Renal cortex interstitium (tissue), 11 donors: ENCODE data around the gene CFAP299. TPM values are rescaled to one million over a fixed set of nuclear protein-coding genes. Genes with fewer than 3 reads are reported as not detected.

Experiments used
- DNase-seq, 11 donors: peaks; one replicate each; pipeline ENCODE4 v3.0.0-alpha.2; 2013; ENCODE audit warnings: low read depth in 9 of 11, low spot score in 4 of 11; ENCODE audit errors: extremely low read depth in 1 of 11
- polyA plus RNA-seq, 3 donors: library from polyadenylated mRNA; unstranded; fragments of 120-200 nt; gene quantifications; one replicate each; pipeline ENCODE4 v1.2.1, GENCODE V29; 2013; ENCODE audit not compliant: insufficient read length in 3 of 3

The CFAP299 gene
- polyA plus RNA-seq, 3 donors: 0.45 to 1.2 (median 0.49) TPM

- no peak for DNase-seq
Observed at GRCh38 chr4:80466618-80467017, 131.1 kb downstream of the CFAP299 start.

GRCh38 chr4:80471756-80472155 lies 136.2 kb downstream of the CFAP299 start:
- peak in 9 of 11 donors; percentile 22 to 67 (median 48) for DNase-seq

DNA sequence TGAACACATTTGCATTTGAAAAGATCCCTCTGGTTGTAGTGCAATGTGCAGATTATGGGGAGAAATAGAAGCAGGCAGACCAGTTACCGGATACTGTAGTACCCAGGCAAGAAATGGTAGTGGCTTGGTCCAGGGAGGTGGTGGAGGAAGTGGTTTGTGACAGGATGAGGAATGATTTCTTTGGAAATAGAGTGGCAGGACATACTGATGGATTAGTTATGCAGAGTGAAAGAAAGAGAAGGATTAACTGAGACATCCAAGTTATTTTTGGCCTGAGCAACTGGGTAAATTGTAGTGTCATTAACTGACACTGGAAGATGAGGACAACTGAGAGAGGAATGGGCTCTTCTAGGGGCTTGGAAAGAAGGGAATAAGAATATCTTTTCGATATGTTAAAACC lies 139.7 kb downstream of the CFAP299 start:
- no peak for DNase-seq

DNA sequence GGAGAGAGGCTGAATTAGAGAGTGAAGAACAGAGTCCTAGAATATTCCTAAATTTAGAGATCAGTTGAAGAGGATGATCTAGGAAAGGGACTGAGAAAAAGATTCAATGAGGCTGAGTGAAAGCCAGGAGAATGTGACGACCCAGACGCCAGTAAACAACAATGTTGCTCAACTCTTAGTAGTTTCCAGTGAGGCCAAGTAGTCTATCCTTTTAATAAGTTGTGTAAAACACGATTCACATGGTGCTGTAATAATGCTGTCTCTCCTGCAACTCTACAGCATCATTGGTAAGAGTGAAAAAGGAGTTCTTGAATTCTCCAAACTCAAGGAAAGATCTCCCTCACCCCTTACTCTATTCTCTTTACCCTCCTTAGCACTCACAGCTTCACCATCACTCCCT lies 140.3 kb downstream of the CFAP299 start:
- DNase-seq: no peak

GRCh38 chr4:80484712-80485111 lies 149.2 kb downstream of the CFAP299 start:
- DNase-seq: no peak

- no peak for DNase-seq
Observed at GRCh38 chr4:80486603-80487002, 151.1 kb downstream of the CFAP299 start.

- no peak for DNase-seq
Observed at GRCh38 chr4:80489798-80490197, 154.3 kb downstream of the CFAP299 start.

DNA sequence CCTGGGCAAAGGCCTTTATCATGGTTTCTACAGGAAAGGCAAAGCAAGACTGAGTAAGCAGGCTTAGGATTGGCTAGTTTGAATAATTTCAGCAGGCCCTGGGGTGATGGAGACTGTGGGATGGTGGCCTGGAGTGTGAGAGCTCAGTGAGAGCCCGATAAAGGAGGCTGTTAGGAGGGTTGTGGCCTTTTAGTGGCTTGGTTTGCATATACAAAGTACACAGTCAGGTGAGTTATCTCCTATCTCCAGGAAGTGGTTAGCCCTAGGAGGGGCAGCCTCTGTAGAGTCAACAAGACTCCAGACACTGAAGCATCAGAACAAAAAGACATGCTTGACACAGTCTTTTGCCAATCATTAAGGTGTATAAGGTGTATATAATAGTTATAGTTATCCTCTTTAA lies 157.2 kb downstream of the CFAP299 start:
- DNase-seq: no peak

DNA sequence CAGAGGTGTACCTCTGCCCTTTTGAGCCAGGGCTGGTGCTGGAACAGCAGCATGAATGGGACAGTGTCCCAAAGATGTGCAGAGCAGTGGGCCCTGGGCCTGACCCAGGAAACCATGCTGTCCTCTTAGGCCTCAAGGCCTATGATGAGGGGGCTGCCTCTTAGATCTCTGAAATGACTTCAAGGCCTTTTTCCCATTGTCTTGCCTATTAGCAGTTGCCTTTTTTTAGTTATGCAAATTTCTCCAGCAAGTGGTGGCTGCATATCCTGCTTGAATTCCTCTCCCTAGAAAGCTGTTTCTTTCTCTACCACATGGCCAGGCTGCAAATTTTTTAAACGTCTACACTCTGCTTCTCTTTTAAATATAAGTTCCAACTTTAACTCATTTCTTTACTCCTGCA lies 160.3 kb downstream of the CFAP299 start:
- no peak for DNase-seq

- DNase-seq: no peak
Observed at GRCh38 chr4:80498725-80499124, 163.2 kb downstream of the CFAP299 start.

- no peak for DNase-seq
Observed at GRCh38 chr4:80500613-80501012, 165.1 kb downstream of the CFAP299 start.

GRCh38 chr4:80507077-80507476 lies 171.5 kb downstream of the CFAP299 start:
- DNase-seq: no peak

DNA sequence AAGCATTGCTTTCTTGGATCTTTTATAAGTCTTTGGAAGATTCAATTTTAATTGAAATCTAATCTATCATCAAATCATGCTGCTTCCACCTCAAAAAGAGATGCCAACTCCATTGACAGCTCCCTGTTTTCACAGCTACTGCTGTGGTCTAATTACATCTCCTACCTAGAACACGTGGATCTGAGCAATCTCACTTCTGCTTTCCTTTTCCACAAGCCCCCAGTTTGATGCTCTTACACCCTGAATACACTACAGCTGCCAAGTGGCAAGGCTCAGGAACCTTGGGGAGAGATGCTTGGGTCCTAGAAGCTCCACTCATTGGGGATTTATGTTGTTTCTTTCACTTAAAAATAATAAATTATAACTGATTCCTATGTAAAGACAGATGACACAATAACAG lies 172.0 kb downstream of the CFAP299 start:
- no peak for DNase-seq

- no peak for DNase-seq
Observed at GRCh38 chr4:80515496-80515895, 180.0 kb downstream of the CFAP299 start.

DNA sequence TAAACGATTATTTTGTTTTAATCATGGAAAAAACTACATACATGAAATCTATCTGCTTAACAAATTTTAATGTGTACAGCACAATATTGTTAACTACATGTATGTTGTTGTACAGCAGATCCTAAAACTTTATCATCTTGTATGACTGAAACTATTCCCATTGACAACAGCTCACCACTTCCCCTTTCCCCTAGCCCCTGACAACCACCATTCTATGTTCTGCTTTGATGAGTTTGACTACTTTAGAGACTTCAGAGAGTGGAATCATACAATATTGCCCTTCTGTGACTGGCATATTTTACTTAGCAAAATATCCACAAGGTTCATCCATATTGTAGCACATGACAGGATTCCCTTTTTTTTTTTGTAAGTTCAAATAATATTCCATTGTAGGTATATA lies 185.9 kb downstream of the CFAP299 start:
- DNase-seq: no peak

DNA sequence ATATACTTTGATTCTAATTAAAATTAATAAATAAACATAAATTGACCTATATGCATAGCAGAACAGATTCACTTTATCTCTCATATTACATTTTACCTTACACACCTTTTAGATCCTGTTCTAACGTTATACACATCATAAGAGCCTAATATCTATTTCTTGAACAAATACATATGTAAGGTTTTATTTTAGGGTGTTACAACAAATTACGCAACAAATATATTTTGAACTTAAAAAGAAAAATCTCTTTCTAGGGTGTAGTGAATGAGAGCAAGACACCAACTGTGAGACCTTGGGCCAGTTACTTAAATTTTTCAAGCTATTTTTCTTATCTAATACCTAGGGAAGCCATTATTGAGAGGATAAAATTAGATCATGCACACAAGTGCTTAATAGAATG lies 191.2 kb downstream of the CFAP299 start:
- DNase-seq: no peak

DNA sequence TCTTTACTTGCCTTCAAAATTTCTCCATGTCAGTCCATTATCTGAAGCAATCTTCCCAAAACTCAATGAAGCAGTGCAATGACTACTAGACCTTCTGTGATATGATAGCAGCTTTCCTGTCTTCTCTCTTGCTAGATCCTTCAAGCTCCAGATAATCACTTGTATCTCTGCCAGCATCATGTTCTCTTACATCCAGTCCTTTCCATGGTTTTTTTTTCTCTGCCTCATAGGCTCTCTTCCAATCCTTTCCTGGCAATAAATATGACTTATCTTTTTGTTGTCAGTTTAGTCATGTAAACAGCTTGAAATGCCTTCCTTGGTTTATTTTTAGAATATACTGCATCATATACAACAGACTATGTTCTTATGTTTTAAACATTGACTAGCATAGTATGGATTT lies 193.5 kb downstream of the CFAP299 start:
- no peak for DNase-seq

DNA sequence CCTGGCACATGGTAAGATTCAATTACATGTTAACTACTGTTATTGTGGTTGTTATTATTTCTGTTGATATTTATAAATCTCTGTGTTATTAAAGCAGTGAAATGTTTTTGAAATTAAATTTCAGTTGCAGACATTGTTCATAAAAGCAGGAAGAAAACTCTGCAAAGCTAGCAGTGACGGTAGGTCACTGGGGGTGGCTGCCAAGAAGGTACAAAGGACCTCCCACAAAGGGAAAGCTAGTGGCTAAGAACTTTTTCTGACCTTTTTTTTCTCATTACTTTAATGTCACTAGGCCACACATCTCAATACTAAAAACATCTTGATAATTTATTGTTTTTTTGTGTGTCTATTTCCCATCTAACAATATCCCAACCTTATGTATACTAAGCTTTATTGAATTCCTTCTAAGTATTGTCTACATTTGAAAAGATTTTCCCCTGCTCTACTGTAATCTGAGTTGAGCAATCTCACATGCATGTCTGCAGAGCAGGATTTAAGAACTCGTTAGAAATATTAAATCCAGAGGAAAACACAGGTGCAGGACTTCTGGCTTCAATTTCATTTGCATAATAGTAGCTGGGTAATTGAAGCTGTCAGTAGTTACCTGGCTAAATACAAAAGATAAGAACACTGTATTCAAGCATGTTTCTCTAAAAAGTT lies 197.3 kb downstream of the CFAP299 start:
- no peak for DNase-seq

- no peak for DNase-seq
Observed at GRCh38 chr4:80535551-80535950, 200.0 kb downstream of the CFAP299 start.

GRCh38 chr4:80538276-80538926 lies 202.9 kb downstream of the CFAP299 start:
- DNase-seq: no peak

- no peak for DNase-seq
Observed at GRCh38 chr4:80539190-80539589, 203.7 kb downstream of the CFAP299 start.
